K562 (cell line): ENCODE data around the gene ARHGEF25. TPM values are rescaled to one million over a fixed set of nuclear protein-coding genes. Genes with fewer than 3 reads are reported as not detected.

ENCODE experiments used
- AFF4 ChIP-seq: sonication (generic); formaldehyde crosslinking; IDR thresholded peaks from 2 replicates; pipeline ENCODE4 v1.8.0; 2023; ENCODE audit warnings: mild to moderate bottlenecking, missing genetic modification reagents
- CHD2 ChIP-seq: IDR thresholded peaks from 2 replicates; pipeline ENCODE4 v1.6.1; 2011; ENCODE audit warnings: low read depth, low read length
- GTF3C2 ChIP-seq: IDR thresholded peaks from 3 replicates; pipeline ENCODE4 v1.6.1; 2011; ENCODE audit warnings: borderline replicate concordance, mild to moderate bottlenecking, moderate library complexity; ENCODE audit not compliant: insufficient read length; ENCODE audit errors: extremely low read depth
- HMGN3 ChIP-seq: IDR thresholded peaks from 2 replicates; pipeline ENCODE4 v1.6.1; 2011; ENCODE audit warnings: borderline replicate concordance, low read depth, mild to moderate bottlenecking, mixed read lengths, low read length; ENCODE audit not compliant: insufficient read length; ENCODE audit errors: extremely low read depth
- MCM3 ChIP-seq: fragments of 450-650 bp; IDR thresholded peaks from 2 replicates; pipeline ENCODE4 v1.6.1; 2016
- NFE2 ChIP-seq: IDR thresholded peaks from 2 replicates; pipeline ENCODE4 v1.6.1; 2014; ENCODE audit warnings: antibody characterized with exemption, low read depth
- POLR2AphosphoS2 ChIP-seq: IDR thresholded peaks from 2 replicates; pipeline ENCODE4 v1.6.1; 2012; ENCODE audit warnings: low read length, improper control_type of control experiment
- POLR2B ChIP-seq: fragments of 450-650 bp; IDR thresholded peaks from 2 replicates; pipeline ENCODE4 v1.6.1; 2018; ENCODE audit warnings: low read depth; ENCODE audit not compliant: partially characterized antibody
- RBBP5 ChIP-seq: fragments of 200-600 bp; sonication (generic); IDR thresholded peaks from 2 replicates; pipeline ENCODE4 v1.6.1; 2012; ENCODE audit warnings: borderline replicate concordance, mild to moderate bottlenecking, low read length, control low read depth, inconsistent platforms; ENCODE audit not compliant: insufficient read depth, poor library complexity, severe bottlenecking
- RBM14 ChIP-seq: fragments of 200-400 bp; formaldehyde crosslinking; IDR thresholded peaks from 2 replicates; pipeline ENCODE4 v1.6.1; 2018; ENCODE audit warnings: low read depth, mild to moderate bottlenecking, low read length, moderate library complexity, borderline replicate concordance; ENCODE audit not compliant: insufficient read depth
- RNF2 ChIP-seq: sonication (generic); IDR thresholded peaks from 2 replicates; pipeline ENCODE4 v1.6.1; 2016
- SRSF1 ChIP-seq: fragments of 200-400 bp; formaldehyde crosslinking; IDR thresholded peaks from 2 replicates; pipeline ENCODE4 v1.6.1; 2017; ENCODE audit warnings: mild to moderate bottlenecking, low read depth, low read length, moderate library complexity
- ZBTB7A ChIP-seq: IDR thresholded peaks from 2 replicates; pipeline ENCODE4 v1.6.1; 2011; ENCODE audit warnings: low read depth, mild to moderate bottlenecking, low read length, moderate library complexity, borderline replicate concordance; ENCODE audit not compliant: control insufficient read depth
- ZNF445 ChIP-seq: fragments of 250-450 bp; sonication (Bioruptor Pico); IDR thresholded peaks from 2 replicates; pipeline ENCODE4 v1.4.0; 2020; ENCODE audit warnings: low read depth, mild to moderate bottlenecking, moderate library complexity
- polyA plus RNA-seq, 8 experiments: library from polyadenylated mRNA; depleted of rRNA in 4 of 8; stranded (reverse) in 5 of 8; unstranded in 3 of 8; fragments of >200 nt; fragmentation: Nextera tagmentation in 2 of 8; fragmentation: Illumina TruSeq in 1 of 8; extraction: Ambion mirVana in 2 of 8; extraction: Trizol in 1 of 8; gene quantifications; 2 replicates each; pipeline versions ENCODE4 v1.2.1 to v1.2.3, GENCODE V29; 2011 to 2014; ENCODE audit warnings: inconsistent platforms in 1 of 8, missing spikeins in 1 of 8
- total RNA-seq, 7 experiments: library from RNA; depleted of rRNA in 6 of 7; stranded (reverse); fragments of >200 nt in 6 of 7; fragmentation: Illumina TruSeq in 2 of 7; extraction: Trizol in 2 of 7; gene quantifications; 2 replicates each; pipeline versions ENCODE4 v1.2.1 to v1.2.3, GENCODE V29; 2011 to 2021; ENCODE audit warnings: low replicate concordance in 1 of 7
- TF ChIP-seq, protein P1 (sequence below): sonication (generic); formaldehyde crosslinking; IDR thresholded peaks from 2 replicates; pipeline ENCODE4 v1.8.0; 2022; ENCODE audit warnings: missing genetic modification reagents, mild to moderate bottlenecking, borderline replicate concordance

ARHGEF25 gene
- total and polyA plus RNA-seq, 9 of the 15 experiments (the other 6 are each of a cell fraction or from before 2014, with no cell fraction given), result 0.13 to 17.3 (median 11.6) TPM

DNA sequence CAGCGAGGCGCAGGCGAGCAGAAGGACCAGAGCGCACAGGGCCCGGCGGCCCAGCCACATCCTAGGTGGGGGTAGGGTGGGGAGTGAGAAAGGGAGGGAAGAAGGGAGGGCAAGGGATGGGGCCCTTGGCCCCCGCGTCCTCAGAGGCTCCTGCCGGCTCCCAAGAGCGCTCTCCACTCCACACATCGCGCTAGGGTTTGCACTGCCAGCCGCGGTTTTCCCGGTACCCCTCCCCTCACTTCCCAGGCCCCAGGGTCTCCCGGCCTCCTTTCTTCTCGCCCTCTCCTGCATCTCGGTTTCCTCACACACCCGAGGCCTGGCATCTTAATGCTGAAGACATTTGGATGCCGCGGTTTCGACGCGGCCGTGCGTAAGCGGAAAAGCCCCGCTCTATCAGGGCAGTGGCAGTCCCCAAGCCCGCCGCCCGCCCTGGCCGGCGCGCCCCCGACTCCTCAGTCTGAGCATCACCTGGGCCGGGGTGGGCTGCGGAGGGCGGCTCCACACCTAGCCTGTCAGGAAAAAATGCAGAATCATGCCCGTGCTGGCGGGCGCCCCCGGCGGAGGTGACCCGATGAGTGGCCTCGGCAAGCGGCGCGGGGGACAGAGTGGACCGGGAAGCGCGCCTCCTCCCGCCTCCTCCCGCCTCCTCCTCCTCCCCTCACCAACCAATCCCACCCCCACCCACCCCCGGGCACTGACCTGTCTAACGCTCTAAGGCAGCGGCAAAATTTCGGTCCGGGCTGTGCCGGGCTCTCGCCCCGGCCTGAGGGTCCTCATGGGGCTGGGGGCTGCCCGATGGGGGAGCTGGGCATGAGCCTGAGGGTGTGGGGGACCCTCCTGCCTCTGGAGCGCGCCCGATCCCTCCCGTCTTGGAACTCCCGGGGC lies 21.1 kb downstream of the ARHGEF25 start (continued):
- TF ChIP-seq RBBP5 (peak; percentile 24), NFE2 (peak; percentile 97), AFF4 (CRISPR knock-in tag) (peak; percentile 38; the same call in 1 of the 2 replicates), GTF3C2 (no peak), SRSF1 (0 out of 2 replicates have a peak, but pooled peaks have one; percentile 43), ZNF445 (no peak), CHD2 (no peak), MCM3 (no peak), RNF2 (no peak), RBM14 (no peak), POLR2B (no peak), ZBTB7A (peak; percentile 73; the same call in 1 of the 2 replicates), POLR2AphosphoS2 (no peak), HMGN3 (peak; percentile 15)
- TF ChIP-seq, protein P1, sequence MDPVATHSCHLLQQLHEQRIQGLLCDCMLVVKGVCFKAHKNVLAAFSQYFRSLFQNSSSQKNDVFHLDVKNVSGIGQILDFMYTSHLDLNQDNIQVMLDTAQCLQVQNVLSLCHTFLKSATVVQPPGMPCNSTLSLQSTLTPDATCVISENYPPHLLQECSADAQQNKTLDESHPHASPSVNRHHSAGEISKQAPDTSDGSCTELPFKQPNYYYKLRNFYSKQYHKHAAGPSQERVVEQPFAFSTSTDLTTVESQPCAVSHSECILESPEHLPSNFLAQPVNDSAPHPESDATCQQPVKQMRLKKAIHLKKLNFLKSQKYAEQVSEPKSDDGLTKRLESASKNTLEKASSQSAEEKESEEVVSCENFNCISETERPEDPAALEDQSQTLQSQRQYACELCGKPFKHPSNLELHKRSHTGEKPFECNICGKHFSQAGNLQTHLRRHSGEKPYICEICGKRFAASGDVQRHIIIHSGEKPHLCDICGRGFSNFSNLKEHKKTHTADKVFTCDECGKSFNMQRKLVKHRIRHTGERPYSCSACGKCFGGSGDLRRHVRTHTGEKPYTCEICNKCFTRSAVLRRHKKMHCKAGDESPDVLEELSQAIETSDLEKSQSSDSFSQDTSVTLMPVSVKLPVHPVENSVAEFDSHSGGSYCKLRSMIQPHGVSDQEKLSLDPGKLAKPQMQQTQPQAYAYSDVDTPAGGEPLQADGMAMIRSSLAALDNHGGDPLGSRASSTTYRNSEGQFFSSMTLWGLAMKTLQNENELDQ (CRISPR knock-in tag), result no peak
